PC-9 (cell line): ENCODE results near the gene ANXA2.

Source experiments
- EZH2 ChIP-seq: fragments of 200-600 bp; sonication (generic); IDR thresholded peaks from 2 replicates; pipeline ENCODE4 v1.8.0; 2017; ENCODE audit warnings: antibody characterized with exemption, low read depth
- TF ChIP-seq, protein P1 (sequence below): fragments of 200-600 bp; sonication (generic); conservative IDR thresholded peaks from 2 replicates; pipeline ENCODE4 v1.6.1; 2017; ENCODE audit warnings: mixed run types, antibody characterized with exemption, mild to moderate bottlenecking, moderate library complexity

DNA sequence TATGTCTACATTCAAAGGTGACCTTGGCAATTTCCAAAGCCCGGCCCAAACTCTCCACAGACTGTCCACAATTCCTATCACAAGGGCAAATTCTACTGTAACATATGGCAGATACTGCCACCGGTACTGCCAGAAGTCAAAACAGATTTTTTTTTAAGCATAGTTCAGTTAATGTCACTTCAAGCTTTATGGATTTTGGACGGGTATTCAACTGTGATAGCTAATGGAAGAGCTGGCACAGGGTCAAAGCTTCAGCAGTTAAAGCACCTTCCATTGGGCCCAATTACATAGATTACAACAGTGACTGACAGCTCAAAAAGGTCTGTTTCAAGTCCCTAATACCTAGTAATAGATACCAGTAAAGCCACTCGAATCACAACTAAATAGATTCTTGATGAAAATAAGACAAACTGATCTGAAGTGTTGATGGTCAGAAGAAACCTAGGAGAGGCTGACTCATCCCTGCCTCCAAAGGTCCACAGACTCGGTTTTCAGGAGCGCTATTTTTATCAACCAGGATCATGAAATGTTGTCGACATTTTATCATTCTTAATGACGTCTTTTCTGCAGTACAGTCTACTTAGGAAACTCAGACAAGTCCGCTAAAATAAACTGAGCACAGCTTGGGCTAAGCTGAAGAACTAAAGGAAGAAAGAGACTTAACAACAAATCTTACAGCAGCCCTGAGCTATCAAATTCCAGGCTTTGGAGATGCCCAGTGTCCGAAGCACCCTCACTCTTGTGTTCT is 38.7 kb downstream of the ANXA2 start:
- TF ChIP-seq, protein P1, sequence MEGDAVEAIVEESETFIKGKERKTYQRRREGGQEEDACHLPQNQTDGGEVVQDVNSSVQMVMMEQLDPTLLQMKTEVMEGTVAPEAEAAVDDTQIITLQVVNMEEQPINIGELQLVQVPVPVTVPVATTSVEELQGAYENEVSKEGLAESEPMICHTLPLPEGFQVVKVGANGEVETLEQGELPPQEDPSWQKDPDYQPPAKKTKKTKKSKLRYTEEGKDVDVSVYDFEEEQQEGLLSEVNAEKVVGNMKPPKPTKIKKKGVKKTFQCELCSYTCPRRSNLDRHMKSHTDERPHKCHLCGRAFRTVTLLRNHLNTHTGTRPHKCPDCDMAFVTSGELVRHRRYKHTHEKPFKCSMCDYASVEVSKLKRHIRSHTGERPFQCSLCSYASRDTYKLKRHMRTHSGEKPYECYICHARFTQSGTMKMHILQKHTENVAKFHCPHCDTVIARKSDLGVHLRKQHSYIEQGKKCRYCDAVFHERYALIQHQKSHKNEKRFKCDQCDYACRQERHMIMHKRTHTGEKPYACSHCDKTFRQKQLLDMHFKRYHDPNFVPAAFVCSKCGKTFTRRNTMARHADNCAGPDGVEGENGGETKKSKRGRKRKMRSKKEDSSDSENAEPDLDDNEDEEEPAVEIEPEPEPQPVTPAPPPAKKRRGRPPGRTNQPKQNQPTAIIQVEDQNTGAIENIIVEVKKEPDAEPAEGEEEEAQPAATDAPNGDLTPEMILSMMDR = no peak
- no peak for TF ChIP-seq EZH2
